ENCODE results near the gene ENTREP3.

- TF ChIP-seq, protein P1, sequence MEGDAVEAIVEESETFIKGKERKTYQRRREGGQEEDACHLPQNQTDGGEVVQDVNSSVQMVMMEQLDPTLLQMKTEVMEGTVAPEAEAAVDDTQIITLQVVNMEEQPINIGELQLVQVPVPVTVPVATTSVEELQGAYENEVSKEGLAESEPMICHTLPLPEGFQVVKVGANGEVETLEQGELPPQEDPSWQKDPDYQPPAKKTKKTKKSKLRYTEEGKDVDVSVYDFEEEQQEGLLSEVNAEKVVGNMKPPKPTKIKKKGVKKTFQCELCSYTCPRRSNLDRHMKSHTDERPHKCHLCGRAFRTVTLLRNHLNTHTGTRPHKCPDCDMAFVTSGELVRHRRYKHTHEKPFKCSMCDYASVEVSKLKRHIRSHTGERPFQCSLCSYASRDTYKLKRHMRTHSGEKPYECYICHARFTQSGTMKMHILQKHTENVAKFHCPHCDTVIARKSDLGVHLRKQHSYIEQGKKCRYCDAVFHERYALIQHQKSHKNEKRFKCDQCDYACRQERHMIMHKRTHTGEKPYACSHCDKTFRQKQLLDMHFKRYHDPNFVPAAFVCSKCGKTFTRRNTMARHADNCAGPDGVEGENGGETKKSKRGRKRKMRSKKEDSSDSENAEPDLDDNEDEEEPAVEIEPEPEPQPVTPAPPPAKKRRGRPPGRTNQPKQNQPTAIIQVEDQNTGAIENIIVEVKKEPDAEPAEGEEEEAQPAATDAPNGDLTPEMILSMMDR (IDR thresholded peaks at IDR 0.05 in 8 of 11, conservative IDR thresholded peaks at IDR 0.05 in 3 of 11) = no peak
- TF ChIP-seq POLR2A (IDR thresholded peaks at IDR 0.05) = no peak
Measured at GRCh38 chr1:155286544-155286943, 31.3 kb upstream of the ENTREP3 start.
